Measurements from ENCODE around the gene SLC12A7.
"Not testable (repeated sequence)": the region's sequence is repeated elsewhere in the genome, so short reads cannot be mapped to it uniquely, and the experiment has no call there.

Gene SLC12A7

DNA sequence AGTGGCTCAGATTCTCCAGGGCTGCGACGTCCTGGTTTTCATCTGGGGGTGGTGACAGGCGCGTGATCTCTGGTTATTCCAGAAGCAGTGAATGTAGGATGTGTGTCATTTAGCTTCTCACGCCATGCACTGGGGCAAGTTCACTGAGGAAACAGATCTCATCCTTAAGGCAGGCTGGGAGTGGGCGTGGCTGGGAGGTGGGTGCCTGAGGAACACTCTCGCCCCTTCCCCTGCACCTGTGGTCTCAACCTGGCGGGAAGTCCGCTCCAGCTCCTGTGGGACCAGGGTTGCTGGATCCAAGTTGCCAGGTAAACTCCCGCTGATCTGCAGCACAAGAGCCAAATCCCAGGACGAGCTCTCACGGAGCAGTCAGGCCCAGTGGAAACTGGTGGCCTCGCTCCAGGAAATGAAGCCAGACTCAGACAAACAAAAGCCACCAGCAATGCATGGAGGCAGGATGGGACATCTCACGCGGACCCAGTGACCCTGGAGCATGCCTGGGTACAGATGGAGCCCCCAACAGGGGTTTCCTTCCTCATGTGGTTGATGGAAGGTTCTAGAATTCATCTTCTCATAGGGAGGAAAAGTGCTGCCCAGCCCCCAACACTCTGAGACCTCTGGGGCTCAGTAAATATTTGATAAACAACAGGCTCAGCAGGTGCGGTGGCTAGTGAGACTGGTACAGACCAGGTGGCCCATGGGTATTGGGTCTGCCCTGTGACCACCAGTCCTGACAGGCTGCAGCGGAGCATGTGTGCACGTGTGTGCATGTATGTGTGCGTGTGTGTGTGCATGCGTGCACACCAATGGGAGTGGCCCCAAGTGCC is 16.3 kb upstream of the SLC12A7 start:
- no peak overlapping the region for H3K27ac ChIP-seq
- H3K9me3 ChIP-seq = no peaks in the 10 kb centered on the region
- TF ChIP-seq CTCF (IDR thresholded peaks at IDR 0.05) = no peak
- peaks cover 9% of the 10 kb centered on the region for H3K27me3 ChIP-seq
- H3K4me1 ChIP-seq (ENCODE audit: control insufficient read depth in 1 of 2, insufficient read depth in 1 of 2, low read depth in 1 of 2, low read length in 1 of 2) = no peaks in the 10 kb centered on the region
- H3K4me3 ChIP-seq (ENCODE audit: low read depth in 1 of 2, low read length in 1 of 2) = no peak overlapping the region
- no peaks in the 10 kb centered on the region for H3K36me3 ChIP-seq

GRCh38 chr5:1125695-1126094 is 13.8 kb upstream of the SLC12A7 start:
- H3K4me3 ChIP-seq (ENCODE audit: low read depth in 1 of 2, low read length in 1 of 2); H3K36me3 ChIP-seq; H3K9me3 ChIP-seq; H3K4me1 ChIP-seq (ENCODE audit: control insufficient read depth in 1 of 2, insufficient read depth in 1 of 2, low read depth in 1 of 2, low read length in 1 of 2); H3K27me3 ChIP-seq; H3K27ac ChIP-seq: not testable (repeated sequence)

DNA sequence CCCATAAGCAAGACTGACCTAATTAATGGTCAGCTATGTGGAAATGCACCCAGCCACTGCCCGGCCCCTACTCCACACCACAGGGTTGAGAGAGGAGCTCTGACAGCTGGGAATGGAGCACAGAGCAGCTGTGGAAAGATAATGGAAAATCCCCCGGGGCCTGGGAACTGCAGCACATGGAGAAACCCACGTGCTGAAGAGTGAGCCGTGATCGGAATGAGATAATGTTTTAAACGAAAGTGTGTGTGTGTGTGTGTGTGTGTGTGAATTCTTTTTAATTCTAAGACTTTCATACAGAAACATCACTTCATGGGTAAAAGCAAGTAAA is 13.1 kb upstream of the SLC12A7 start:
- H3K27me3 ChIP-seq = peaks cover 9% of the 10 kb centered on the region
- no peaks in the 10 kb centered on the region for H3K36me3 ChIP-seq
- H3K27ac ChIP-seq = no peak overlapping the region
- no peak for TF ChIP-seq CTCF (IDR thresholded peaks at IDR 0.05)
- no peaks in the 10 kb centered on the region for H3K9me3 ChIP-seq
- H3K4me1 ChIP-seq (ENCODE audit: control insufficient read depth in 1 of 2, insufficient read depth in 1 of 2, low read depth in 1 of 2, low read length in 1 of 2) = no peaks in the 10 kb centered on the region
- H3K4me3 ChIP-seq (ENCODE audit: low read depth in 1 of 2, low read length in 1 of 2) = no peak overlapping the region

DNA sequence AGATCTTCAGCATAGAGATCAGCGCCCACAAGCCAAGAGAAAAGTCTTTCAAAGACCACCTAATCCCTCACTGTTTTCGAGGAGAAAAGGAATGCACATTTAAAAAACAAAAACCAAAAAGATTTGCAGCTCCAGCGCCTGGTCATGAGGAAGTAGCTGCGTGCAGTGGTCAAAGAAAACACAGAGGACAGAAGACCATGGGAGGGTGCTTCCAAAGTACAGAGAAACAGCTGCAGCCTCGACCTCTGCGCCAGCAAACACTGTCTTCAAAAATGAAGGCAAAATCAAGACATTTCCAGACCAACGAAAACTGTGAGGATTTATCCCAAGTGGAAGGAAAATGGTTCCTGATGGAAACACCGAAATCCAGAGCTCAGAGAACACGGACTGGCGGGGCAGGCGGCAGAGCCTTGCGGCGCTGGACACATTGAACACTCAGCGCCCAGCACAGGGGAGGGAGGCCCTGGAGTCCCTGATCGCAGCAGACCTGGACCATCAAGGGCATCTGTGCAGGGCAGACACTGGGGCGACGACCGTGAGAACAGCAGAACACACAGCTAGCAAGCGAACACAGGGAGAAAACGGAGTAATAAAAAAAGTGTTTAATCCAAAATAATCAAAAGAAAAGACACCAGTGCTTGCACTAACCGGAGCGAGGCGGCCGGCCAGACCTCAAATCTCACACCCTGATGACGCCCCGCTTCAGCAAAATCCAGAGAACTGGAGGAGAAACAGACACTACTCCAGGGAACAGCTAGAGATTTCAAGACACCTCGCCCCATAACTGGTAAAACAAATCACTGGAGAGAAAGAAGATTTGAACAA is 12.6 kb upstream of the SLC12A7 start:
- H3K36me3 ChIP-seq = no peaks in the 10 kb centered on the region
- no peak for TF ChIP-seq CTCF (IDR thresholded peaks at IDR 0.05)
- no peaks in the 10 kb centered on the region for H3K9me3 ChIP-seq
- no peak overlapping the region for H3K4me3 ChIP-seq (ENCODE audit: low read depth in 1 of 2, low read length in 1 of 2)
- no peak overlapping the region for H3K27ac ChIP-seq
- no peaks in the 10 kb centered on the region for H3K4me1 ChIP-seq (ENCODE audit: control insufficient read depth in 1 of 2, insufficient read depth in 1 of 2, low read depth in 1 of 2, low read length in 1 of 2)
- peaks cover 9% of the 10 kb centered on the region for H3K27me3 ChIP-seq

- no peaks in the 10 kb centered on the region for H3K4me1 ChIP-seq (ENCODE audit: control insufficient read depth in 1 of 2, insufficient read depth in 1 of 2, low read depth in 1 of 2, low read length in 1 of 2)
- no peaks in the 10 kb centered on the region for H3K9me3 ChIP-seq
- TF ChIP-seq CTCF (IDR thresholded peaks at IDR 0.05) = no peak
- no peaks in the 10 kb centered on the region for H3K36me3 ChIP-seq
- no peak overlapping the region for H3K27ac ChIP-seq
- peaks cover 9% of the 10 kb centered on the region for H3K27me3 ChIP-seq
- no peak overlapping the region for H3K4me3 ChIP-seq (ENCODE audit: low read depth in 1 of 2, low read length in 1 of 2)
Observed at GRCh38 chr5:1123418-1124147, 11.7 kb upstream of the SLC12A7 start.
